HEK293T (cell line): Measurements from ENCODE around the gene SLFN14.
"Not testable (repeated sequence)": the region's sequence is repeated elsewhere in the genome, so short reads cannot be mapped to it uniquely, and the experiment has no call there.

Experiments used
- CTCF ChIA-PET: fragments of 350-600 bp; formaldehyde crosslinking; extraction: SDS; loops from one replicate; lab custom pipeline; 2021; ENCODE audit warnings: antibody characterized with exemption, inconsistent platforms; lab: Yijun Ruan, JAX
- POLR2A ChIA-PET: fragments of 350-600 bp; formaldehyde crosslinking; extraction: SDS; loops from one replicate; lab custom pipeline; 2020; ENCODE audit warnings: antibody characterized with exemption, inconsistent platforms; lab: Yijun Ruan, JAX
- DNase-seq: peaks from one replicate; pipeline ENCODE4 v3.0.0; 2012; ENCODE audit warnings: mixed read lengths; ENCODE audit errors: extremely low spot score
- ARNT ChIP-seq: fragments of 450-650 bp; IDR thresholded peaks from 2 replicates; pipeline ENCODE4 v1.6.1; 2017; ENCODE audit warnings: mild to moderate bottlenecking
- BHLHE40 ChIP-seq: fragments of 450-650 bp; IDR thresholded peaks from 2 replicates; pipeline ENCODE4 v1.6.1; 2016; ENCODE audit warnings: mild to moderate bottlenecking, moderate library complexity, borderline replicate concordance
- CTBP1 ChIP-seq: fragments of 450-650 bp; IDR thresholded peaks from 2 replicates; pipeline ENCODE4 v1.6.1; 2016; ENCODE audit warnings: borderline replicate concordance
- ELF4 ChIP-seq: fragments of 450-650 bp; IDR thresholded peaks from 2 replicates; pipeline ENCODE4 v1.6.1; 2017; ENCODE audit warnings: antibody characterized with exemption
- FOXA1 ChIP-seq: fragments of 450-650 bp; IDR thresholded peaks from 2 replicates; pipeline ENCODE4 v1.6.1; 2016; ENCODE audit warnings: mild to moderate bottlenecking
- FOXK2 ChIP-seq: fragments of 450-650 bp; IDR thresholded peaks from 2 replicates; pipeline ENCODE4 v1.6.1; 2016; ENCODE audit warnings: mild to moderate bottlenecking
- FOXM1 ChIP-seq: fragments of 450-650 bp; IDR thresholded peaks from 2 replicates; pipeline ENCODE4 v1.6.1; 2017; ENCODE audit warnings: mild to moderate bottlenecking, borderline replicate concordance
- HDGF ChIP-seq: fragments of 450-650 bp; IDR thresholded peaks from 2 replicates; pipeline ENCODE4 v1.6.1; 2017; ENCODE audit warnings: antibody characterized with exemption, borderline replicate concordance
- L3MBTL2 ChIP-seq: fragments of 450-650 bp; conservative IDR thresholded peaks from 2 replicates; pipeline ENCODE4 v1.6.1; 2016; ENCODE audit warnings: mild to moderate bottlenecking
- LEF1 ChIP-seq: fragments of 450-650 bp; IDR thresholded peaks from 2 replicates; pipeline ENCODE4 v1.6.1; 2017; ENCODE audit warnings: mild to moderate bottlenecking, borderline replicate concordance
- NFRKB ChIP-seq: fragments of 450-650 bp; IDR thresholded peaks from 2 replicates; pipeline ENCODE4 v1.6.1; 2016; ENCODE audit warnings: mild to moderate bottlenecking, moderate library complexity
- PKNOX1 ChIP-seq: fragments of 450-650 bp; IDR thresholded peaks from 2 replicates; pipeline ENCODE4 v1.6.1; 2016
- SP1 ChIP-seq: fragments of 450-650 bp; IDR thresholded peaks from 2 replicates; pipeline ENCODE4 v1.6.1; 2017
- SUZ12 ChIP-seq: fragments of 450-650 bp; IDR thresholded peaks from 2 replicates; pipeline ENCODE4 v1.6.1; 2016; ENCODE audit warnings: mild to moderate bottlenecking
- TARDBP ChIP-seq: fragments of 450-650 bp; IDR thresholded peaks from 2 replicates; pipeline ENCODE4 v1.6.1; 2016
- ZNF384 ChIP-seq: fragments of 450-650 bp; IDR thresholded peaks from 2 replicates; pipeline ENCODE4 v1.6.1; 2016

SLFN14 gene

GRCh38 chr17:35575759-35576158 is 15.1 kb upstream of the SLFN14 start:
- POLR2A ChIA-PET, result interaction anchor here (1.4 to 6.2 kb wide), 3 partner anchors 9 to 15 kb away, joined by 11 to 134 read pairs (median 132); partner anchors contain the start of gene AP2B1
- CTCF ChIA-PET, result no interaction called here
- DNase-seq, result no peak
- TF ChIP-seq TARDBP, result no peak

GRCh38 chr17:35569405-35569804 is 8.8 kb upstream of the SLFN14 start:
- DNase-seq, result no peak
- CTCF ChIA-PET, result interaction anchor here (1.7 kb wide), 1 partner anchor 10 kb away, joined by 4 read pairs; the partner anchor contains the start of gene PEX12
- POLR2A ChIA-PET, result interaction anchor here (1.0 to 8.4 kb wide), 2 partner anchors 8 to 18 kb away, joined by 4 to 132 read pairs; partner anchors contain the start of genes AP2B1 and PEX12
- no peak for TF ChIP-seq PKNOX1

- ChIA-PET POLR2A (interaction anchor here (1.0 to 8.4 kb wide), 10 partner anchors 9 to 240 kb away, joined by 3 to 132 read pairs (median 6); partner anchors contain the start of genes AP2B1, PEX12 and TAF15), CTCF (interaction anchor here (1.7 kb wide), 1 partner anchor 10 kb away, joined by 4 read pairs; the partner anchor contains the start of gene PEX12)
- DNase-seq, result peak; percentile 26
- TF ChIP-seq L3MBTL2 (peak; percentile 20; the same call in 1 of the 2 replicates), FOXA1 (no peak)
These were observed 7.9 kb upstream of the SLFN14 start for GRCh38 chr17:35568561-35568960.

- DNase-seq, result no peak
- CTCF ChIA-PET, result no interaction called here
- TF ChIP-seq LEF1 (no peak), FOXK2 (no peak), SUZ12 (no peak), L3MBTL2 (no peak), BHLHE40 (no peak), PKNOX1 (no peak), ZNF384 (no peak), FOXA1 (no peak), NFRKB (no peak)
- POLR2A ChIA-PET, result interaction anchor here (0.8 to 8.4 kb wide), 9 partner anchors 11 to 1405 kb away, joined by 3 to 132 read pairs (median 5); partner anchors contain the start of genes AP2B1, PEX12, SLFN11 and TAF15
These were observed 6.3 kb upstream of the SLFN14 start for GRCh38 chr17:35566968-35567367.

GRCh38 chr17:35563181-35563580 is 2.6 kb upstream of the SLFN14 start:
- DNase-seq, result not testable (repeated sequence)
- CTCF ChIA-PET, result interaction anchor here (0.7 kb wide), 1 partner anchor 585 kb away, joined by 5 read pairs; no protein-coding TSS in a partner anchor
- POLR2A ChIA-PET, result interaction anchor here (8.4 kb wide), 1 partner anchor 15 kb away, joined by 132 read pairs; the partner anchor contains the start of gene PEX12

- DNase-seq, result no peak
- TF ChIP-seq SP1 (no peak), LEF1 (no peak), CTBP1 (no peak), ELF4 (no peak), FOXA1 (no peak), ARNT (no peak), L3MBTL2 (no peak), SUZ12 (no peak), FOXM1 (no peak), TARDBP (no peak), PKNOX1 (no peak), ZNF384 (no peak), FOXK2 (no peak), HDGF (no peak), BHLHE40 (no peak)
- ChIA-PET CTCF (no interaction called here), POLR2A (interaction anchor here (1.2 to 3.0 kb wide), 2 partner anchors 8 to 19 kb away, joined by 7 to 23 read pairs; partner anchors contain the start of gene PEX12)
These were observed 966 bp downstream of the SLFN14 start for GRCh38 chr17:35559495-35560210.

GRCh38 chr17:35557353-35557752 is 3.3 kb downstream of the SLFN14 start:
- no peak for DNase-seq
- CTCF ChIA-PET, result no interaction called here
- POLR2A ChIA-PET, result no interaction called here
- TF ChIP-seq FOXK2 (no peak), FOXM1 (no peak), SUZ12 (no peak), NFRKB (no peak), CTBP1 (no peak), ARNT (no peak), L3MBTL2 (no peak), HDGF (no peak), BHLHE40 (no peak)
